Measurements from ENCODE around the gene OR4D2. TPM values are rescaled to one million over a fixed set of nuclear protein-coding genes. Genes with fewer than 3 reads are reported as not detected.

OR4D2 gene
- total and polyA plus RNA-seq, 4 donors = not detected

DNA sequence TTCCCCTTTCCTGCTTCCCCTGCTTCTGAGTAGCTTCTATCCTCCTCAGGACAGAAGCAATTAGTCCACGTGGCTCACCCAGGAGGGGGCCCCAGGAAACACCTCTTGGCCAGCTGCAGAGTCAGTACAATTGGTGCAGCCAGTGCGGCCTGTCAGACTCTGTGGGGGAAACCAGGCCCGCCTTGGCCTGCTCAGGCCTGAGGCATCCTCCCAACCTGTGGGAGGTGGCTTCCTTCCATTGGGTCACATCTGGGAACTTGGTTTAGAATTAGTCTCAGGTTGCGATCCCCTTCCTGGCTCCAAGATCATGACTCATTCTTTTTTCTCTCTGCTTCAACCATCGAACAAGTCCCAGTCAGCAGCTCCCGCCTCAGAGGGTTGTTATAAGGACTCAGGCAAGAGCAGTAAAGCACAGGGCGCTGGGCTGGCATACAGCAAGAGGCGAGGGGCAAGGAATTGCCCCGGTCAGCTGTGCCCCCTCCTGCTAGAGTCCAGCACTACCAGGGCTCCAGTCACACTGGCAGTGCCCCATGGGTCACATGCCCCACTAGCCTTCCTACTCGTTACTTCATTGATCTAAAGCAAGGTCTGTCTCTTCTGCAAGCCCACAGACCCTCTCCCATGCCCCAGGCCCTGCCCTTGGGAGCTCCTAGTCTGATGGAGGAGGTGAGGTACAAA lies 17.7 kb downstream of the OR4D2 start:
- no peak overlapping the region for H3K27ac ChIP-seq (ENCODE audit: low read depth in 1 of 2, low read length in 2 of 2)
- H3K4me1 ChIP-seq (ENCODE audit: control insufficient read depth in 1 of 2, insufficient read depth in 2 of 2, low read length in 2 of 2) = no peaks in the 10 kb centered on the region
- WGBS, 2 donors = 51 to 52% methylated on average over 10 of the region's 10 CpGs
- intact Hi-C loops (cut with DNase I) = no loop called here
- no peaks in the 10 kb centered on the region for H3K27me3 ChIP-seq (ENCODE audit: control insufficient read depth in 1 of 2, insufficient read depth in 2 of 2, low read length in 1 of 2)
- DNase-seq (no peak), ATAC-seq (ENCODE audit: low FRiP score) (no peak)
- no peaks in the 10 kb centered on the region for H3K9me3 ChIP-seq (ENCODE audit: control insufficient read depth, low read length)
- H3K4me3 ChIP-seq (ENCODE audit: low read length in 2 of 2) = no peak overlapping the region
- no peaks in the 10 kb centered on the region for H3K36me3 ChIP-seq (ENCODE audit: control insufficient read depth in 1 of 2, insufficient read depth in 2 of 2, low read length in 1 of 2)

GRCh38 chr17:58184986-58185761 lies 18.4 kb downstream of the OR4D2 start:
- Histone ChIP-seq H3K36me3 (ENCODE audit: control insufficient read depth in 1 of 2, insufficient read depth in 2 of 2, low read length in 1 of 2) (no peaks in the 10 kb centered on the region), H3K9me3 (ENCODE audit: control insufficient read depth, low read length) (no peaks in the 10 kb centered on the region), H3K27me3 (ENCODE audit: control insufficient read depth in 1 of 2, insufficient read depth in 2 of 2, low read length in 1 of 2) (no peaks in the 10 kb centered on the region), H3K27ac (ENCODE audit: low read depth in 1 of 2, low read length in 2 of 2) (no peak overlapping the region), H3K4me3 (ENCODE audit: low read length in 2 of 2) (no peak overlapping the region), H3K4me1 (ENCODE audit: control insufficient read depth in 1 of 2, insufficient read depth in 2 of 2, low read length in 2 of 2) (no peaks in the 10 kb centered on the region)
- intact Hi-C loops (cut with DNase I) = no loop called here
- 72 to 74% methylated on average over 8 of the region's 8 CpGs for WGBS, 2 donors
- ATAC-seq (ENCODE audit: low FRiP score) = no peak
- DNase-seq = no peak

DNA sequence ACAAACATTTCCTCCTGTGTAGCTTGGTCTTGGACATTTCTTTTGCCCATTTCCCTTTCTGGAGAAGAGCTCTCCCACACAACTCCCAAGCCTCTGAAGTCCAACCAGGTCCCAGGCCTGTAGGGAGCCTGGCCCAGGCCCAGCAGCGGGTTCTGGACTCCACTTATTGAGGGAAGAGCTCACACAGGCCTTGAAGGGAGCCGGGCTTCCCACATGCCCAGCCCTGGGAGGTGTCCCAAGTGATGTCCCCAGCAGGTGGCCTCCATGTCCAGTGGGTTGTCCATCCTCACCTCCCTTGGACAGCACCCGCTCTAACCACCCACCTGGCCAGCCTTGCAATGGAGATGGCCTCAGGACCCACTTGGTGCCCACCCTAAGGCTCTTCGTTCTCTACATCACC lies 19.8 kb downstream of the OR4D2 start:
- Histone ChIP-seq H3K27ac (ENCODE audit: low read depth in 1 of 2, low read length in 2 of 2) (no peak overlapping the region), H3K36me3 (ENCODE audit: control insufficient read depth in 1 of 2, insufficient read depth in 2 of 2, low read length in 1 of 2) (no peaks in the 10 kb centered on the region), H3K9me3 (ENCODE audit: control insufficient read depth, low read length) (no peaks in the 10 kb centered on the region), H3K4me3 (ENCODE audit: low read length in 2 of 2) (no peak overlapping the region), H3K4me1 (ENCODE audit: control insufficient read depth in 1 of 2, insufficient read depth in 2 of 2, low read length in 2 of 2) (no peaks in the 10 kb centered on the region), H3K27me3 (ENCODE audit: control insufficient read depth in 1 of 2, insufficient read depth in 2 of 2, low read length in 1 of 2) (no peaks in the 10 kb centered on the region)
- DNase-seq = no peak
- no peak for ATAC-seq (ENCODE audit: low FRiP score)
- intact Hi-C loops (cut with DNase I) = no loop called here
- 81 to 85% methylated on average over 4 of the region's 4 CpGs for WGBS, 2 donors

- H3K27ac ChIP-seq (ENCODE audit: low read depth in 1 of 2, low read length in 2 of 2) = no peak overlapping the region
- H3K27me3 ChIP-seq (ENCODE audit: control insufficient read depth in 1 of 2, insufficient read depth in 2 of 2, low read length in 1 of 2) = no peaks in the 10 kb centered on the region
- DNase-seq = no peak
- 79 to 80% methylated on average over 6 of the region's 6 CpGs for WGBS, 2 donors
- no peaks in the 10 kb centered on the region for H3K4me1 ChIP-seq (ENCODE audit: control insufficient read depth in 1 of 2, insufficient read depth in 2 of 2, low read length in 2 of 2)
- H3K4me3 ChIP-seq (ENCODE audit: low read length in 2 of 2) = no peak overlapping the region
- ATAC-seq (ENCODE audit: low FRiP score) = no peak
- no peaks in the 10 kb centered on the region for H3K36me3 ChIP-seq (ENCODE audit: control insufficient read depth in 1 of 2, insufficient read depth in 2 of 2, low read length in 1 of 2)
- intact Hi-C loops (cut with DNase I) = no loop called here
- H3K9me3 ChIP-seq (ENCODE audit: control insufficient read depth, low read length) = no peaks in the 10 kb centered on the region
Observed at GRCh38 chr17:58187063-58187462, 20.3 kb downstream of the OR4D2 start.

GRCh38 chr17:58187675-58188074 lies 20.9 kb downstream of the OR4D2 start:
- 42 to 50% methylated on average over 7 of the region's 7 CpGs for WGBS, 2 donors
- no peak for ATAC-seq (ENCODE audit: low FRiP score)
- Histone ChIP-seq H3K27ac (ENCODE audit: low read depth in 1 of 2, low read length in 2 of 2) (no peak overlapping the region), H3K36me3 (ENCODE audit: control insufficient read depth in 1 of 2, insufficient read depth in 2 of 2, low read length in 1 of 2) (no peaks in the 10 kb centered on the region), H3K4me3 (ENCODE audit: low read length in 2 of 2) (no peak overlapping the region), H3K4me1 (ENCODE audit: control insufficient read depth in 1 of 2, insufficient read depth in 2 of 2, low read length in 2 of 2) (no peaks in the 10 kb centered on the region), H3K9me3 (ENCODE audit: control insufficient read depth, low read length) (no peaks in the 10 kb centered on the region), H3K27me3 (ENCODE audit: control insufficient read depth in 1 of 2, insufficient read depth in 2 of 2, low read length in 1 of 2) (no peaks in the 10 kb centered on the region)
- intact Hi-C loops (cut with DNase I) = no loop called here
- no peak for DNase-seq

DNA sequence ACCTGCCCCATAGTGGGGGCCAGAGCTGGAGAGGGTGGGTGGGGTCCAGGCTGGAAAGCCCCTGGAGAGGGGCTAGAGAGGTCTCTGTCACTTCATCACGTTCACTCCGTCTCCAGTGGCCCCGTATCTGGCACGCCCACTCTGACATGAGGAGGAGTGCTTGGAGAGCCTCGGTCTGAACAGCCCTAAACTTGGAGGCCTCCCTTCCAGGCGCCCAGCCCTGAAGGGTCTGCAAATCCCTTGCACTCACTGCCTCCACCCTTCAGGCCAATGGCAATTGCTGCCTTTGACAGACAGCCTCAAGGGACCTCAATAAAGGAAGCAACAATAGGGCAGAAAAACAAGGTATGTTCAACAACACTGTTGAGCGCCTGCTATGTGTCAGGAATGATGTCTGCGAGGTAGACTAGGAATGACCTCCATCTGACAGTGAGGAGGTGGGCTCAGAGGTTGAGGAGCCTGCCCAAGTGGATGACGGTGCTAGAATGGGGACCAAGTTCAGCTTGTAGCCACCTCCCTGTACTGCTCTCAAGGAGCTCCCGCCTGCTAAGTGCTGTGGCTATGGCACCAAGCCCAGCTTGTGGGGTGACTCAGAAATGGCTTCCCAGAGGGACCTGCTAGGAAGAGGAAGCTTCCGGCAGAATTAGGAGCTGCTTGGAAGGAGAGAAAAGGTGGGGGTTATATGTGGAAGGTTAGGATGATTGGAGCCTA lies 22.8 kb downstream of the OR4D2 start:
- H3K9me3 ChIP-seq (ENCODE audit: control insufficient read depth, low read length) = no peaks in the 10 kb centered on the region
- no peak overlapping the region for H3K4me3 ChIP-seq (ENCODE audit: low read length in 2 of 2)
- no peak overlapping the region for H3K27ac ChIP-seq (ENCODE audit: low read depth in 1 of 2, low read length in 2 of 2)
- DNase-seq (peak; percentile 76 to 86), ATAC-seq (ENCODE audit: low FRiP score) (no peak)
- 50 to 53% methylated on average over 11 of the region's 11 CpGs for WGBS, 2 donors
- H3K4me1 ChIP-seq (ENCODE audit: control insufficient read depth in 1 of 2, insufficient read depth in 2 of 2, low read length in 2 of 2) = no peaks in the 10 kb centered on the region
- intact Hi-C loops (cut with DNase I) = no loop called here
- no peaks in the 10 kb centered on the region for H3K36me3 ChIP-seq (ENCODE audit: control insufficient read depth in 1 of 2, insufficient read depth in 2 of 2, low read length in 1 of 2)
- no peaks in the 10 kb centered on the region for H3K27me3 ChIP-seq (ENCODE audit: control insufficient read depth in 1 of 2, insufficient read depth in 2 of 2, low read length in 1 of 2)

- 44% methylated on average over 14 of the region's 14 CpGs for whole genome bisulfite sequencing, 2 donors
- Histone ChIP-seq H3K4me3 (ENCODE audit: low read length in 2 of 2) (no peak overlapping the region), H3K9me3 (ENCODE audit: control insufficient read depth, low read length) (no peaks in the 10 kb centered on the region), H3K27ac (ENCODE audit: low read depth in 1 of 2, low read length in 2 of 2) (no peak overlapping the region), H3K36me3 (ENCODE audit: control insufficient read depth in 1 of 2, insufficient read depth in 2 of 2, low read length in 1 of 2) (no peaks in the 10 kb centered on the region), H3K27me3 (ENCODE audit: control insufficient read depth in 1 of 2, insufficient read depth in 2 of 2, low read length in 1 of 2) (no peaks in the 10 kb centered on the region), H3K4me1 (ENCODE audit: control insufficient read depth in 1 of 2, insufficient read depth in 2 of 2, low read length in 2 of 2) (no peaks in the 10 kb centered on the region)
- intact Hi-C loops (cut with DNase I) = no loop called here
- ATAC-seq (ENCODE audit: low FRiP score) (no peak), DNase-seq (no peak)
Observed at GRCh38 chr17:58191241-58191896, 24.6 kb downstream of the OR4D2 start.

DNA sequence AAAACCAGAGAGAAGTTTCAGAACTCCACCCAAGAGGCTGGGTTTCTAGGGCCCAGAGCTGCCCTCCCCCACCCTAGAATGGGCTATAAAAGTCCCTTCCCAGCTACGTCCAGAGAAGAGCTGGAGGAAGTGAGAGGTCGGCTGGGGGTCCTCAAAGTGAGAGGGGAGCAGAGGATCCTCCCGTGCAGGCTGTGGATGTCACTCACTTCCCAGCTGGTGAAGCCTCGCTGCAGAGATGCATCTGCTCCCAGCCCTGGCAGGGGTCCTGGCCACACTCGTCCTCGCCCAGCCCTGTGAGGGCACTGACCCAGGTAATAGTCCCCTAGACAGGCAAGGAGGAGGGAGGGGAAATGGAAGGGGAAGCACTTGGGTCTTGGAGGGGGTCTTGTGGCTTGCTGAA lies 25.8 kb downstream of the OR4D2 start, which contains the start of gene EPX:
EPX (plus strand) TSS at position 115 of the 400 bp plus-strand sequence; CDS start at position 236, 121 bp downstream.
- H3K4me3 ChIP-seq (ENCODE audit: low read length in 2 of 2) = no peak within 1 kb of the TSS
- no peak within 1 kb of the TSS for H3K27ac ChIP-seq (ENCODE audit: low read depth in 1 of 2, low read length in 2 of 2)
- H3K4me1 ChIP-seq (ENCODE audit: control insufficient read depth in 1 of 2, insufficient read depth in 2 of 2, low read length in 2 of 2) = no peaks in the 10 kb centered on the region
- no peak for ATAC-seq (ENCODE audit: low FRiP score)
- no peaks in the 10 kb centered on the region for H3K9me3 ChIP-seq (ENCODE audit: control insufficient read depth, low read length)
- H3K36me3 ChIP-seq (ENCODE audit: control insufficient read depth in 1 of 2, insufficient read depth in 2 of 2, low read length in 1 of 2) = no peaks in the 10 kb centered on the region
- no peak for DNase-seq
- H3K27me3 ChIP-seq (ENCODE audit: control insufficient read depth in 1 of 2, insufficient read depth in 2 of 2, low read length in 1 of 2) = no peaks in the 10 kb centered on the region
- WGBS, 2 donors = 20 to 21% methylated on average over 6 of the region's 6 CpGs
- intact Hi-C loops (cut with DNase I) = no loop called here

All from aorta (tissue), 5 donors.